Omental fat pad (tissue), 4 donors: ENCODE measurements around the gene PAK1. TPM values are rescaled to one million over a fixed set of nuclear protein-coding genes. Genes with fewer than 3 reads are reported as not detected.

Source experiments
- ATAC-seq: fragments of 150-250 bp; one replicate; pipeline ENCODE4 v1.9.1; 2016; ENCODE audit warnings: mild to moderate bottlenecking, moderate library complexity; ENCODE audit not compliant: low FRiP score
- DNase-seq: peaks from one replicate; pipeline ENCODE4 v3.0.0-alpha.2; 2019; ENCODE audit warnings: low spot score
- CTCF ChIP-seq, 3 donors: fragments of 450-650 bp; IDR thresholded peaks; one replicate each; pipeline ENCODE4 v1.5.1; 2016 to 2017; ENCODE audit warnings: antibody characterized with exemption in 3 of 3, mild to moderate bottlenecking in 3 of 3, moderate library complexity in 2 of 3
- total RNA-seq, 4 donors: library from RNA; depleted of rRNA; stranded (reverse); fragments of >200 nt; gene quantifications; one replicate each; pipeline ENCODE4 v1.1.0, GENCODE V29; 2016

The PAK1 gene
- total RNA-seq, 4 donors from 2014 or later, result 17.7 to 36.7 (median 22.3) TPM

DNA sequence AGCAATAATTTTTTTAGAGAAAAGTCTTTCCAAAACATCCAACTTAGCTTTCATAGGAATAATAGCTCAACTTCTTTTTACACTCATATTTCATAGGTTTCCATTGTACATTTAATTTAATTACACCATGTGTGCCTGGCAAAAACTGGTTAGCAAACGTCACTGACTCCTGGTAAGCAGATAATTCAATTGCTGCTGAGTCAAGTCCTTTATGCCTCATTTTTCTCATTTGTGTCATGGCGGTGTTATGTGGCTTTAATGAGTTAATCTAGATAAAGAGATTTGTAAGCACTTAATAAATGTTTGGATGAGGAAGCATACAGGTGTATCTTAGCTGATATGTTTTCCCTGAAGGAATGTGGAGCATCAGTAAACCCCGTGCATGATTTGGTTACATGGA is 41.2 kb upstream of the PAK1 start:
- ATAC-seq, result no peak
- TF ChIP-seq CTCF (IDR thresholded peaks at IDR 0.05), result no peak
- DNase-seq, result no peak

DNA sequence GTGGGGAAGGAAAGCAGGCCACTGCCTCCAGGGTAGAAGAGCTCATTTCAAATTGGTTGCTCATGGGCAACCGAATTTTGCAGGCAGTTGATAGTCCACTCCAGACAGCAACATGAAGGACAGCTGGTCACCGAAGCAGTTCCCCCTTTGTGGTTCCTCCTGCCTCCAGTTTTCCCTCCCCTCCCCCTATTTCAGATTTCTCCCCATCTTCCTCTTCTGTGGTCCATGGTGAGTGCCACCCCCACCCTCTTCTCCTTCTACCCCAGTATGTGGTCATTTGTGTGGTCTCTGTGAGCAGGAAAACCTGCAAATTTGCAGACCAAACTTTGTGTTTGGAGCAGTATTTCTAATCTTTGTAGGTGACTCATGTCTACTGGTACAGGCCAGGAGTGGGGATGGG is 38.2 kb upstream of the PAK1 start:
- TF ChIP-seq CTCF (IDR thresholded peaks at IDR 0.05), result no peak
- no peak for ATAC-seq
- no peak for DNase-seq

DNA sequence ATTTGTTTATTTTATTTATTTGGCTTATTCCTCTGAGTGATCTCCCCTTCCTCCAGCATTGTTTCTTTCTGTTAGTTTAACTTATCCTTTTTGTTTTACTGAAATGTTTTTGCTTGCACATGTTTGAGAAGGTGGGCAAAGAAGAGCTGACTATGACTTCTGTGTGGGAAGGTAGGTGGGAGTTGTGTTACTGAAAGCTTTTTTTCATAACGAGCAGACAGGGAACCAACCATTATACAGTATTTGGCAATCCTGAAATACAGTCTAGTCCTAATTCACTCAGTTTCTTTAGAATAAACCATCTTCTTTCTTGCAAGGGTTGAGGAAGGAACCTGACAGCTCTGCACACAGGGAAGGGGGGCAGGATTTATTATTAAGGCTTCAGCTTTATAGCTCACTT is 37.0 kb upstream of the PAK1 start:
- no peak for TF ChIP-seq CTCF (IDR thresholded peaks at IDR 0.05)
- ATAC-seq, result no peak

GRCh38 chr11:77510095-77510494 is 36.2 kb upstream of the PAK1 start:
- ATAC-seq, result no peak
- TF ChIP-seq CTCF (IDR thresholded peaks at IDR 0.05), result no peak
- no peak for DNase-seq

More for the DNA sequence above, 37.0 kb upstream of the PAK1 start:
- DNase-seq, result no peak

DNA sequence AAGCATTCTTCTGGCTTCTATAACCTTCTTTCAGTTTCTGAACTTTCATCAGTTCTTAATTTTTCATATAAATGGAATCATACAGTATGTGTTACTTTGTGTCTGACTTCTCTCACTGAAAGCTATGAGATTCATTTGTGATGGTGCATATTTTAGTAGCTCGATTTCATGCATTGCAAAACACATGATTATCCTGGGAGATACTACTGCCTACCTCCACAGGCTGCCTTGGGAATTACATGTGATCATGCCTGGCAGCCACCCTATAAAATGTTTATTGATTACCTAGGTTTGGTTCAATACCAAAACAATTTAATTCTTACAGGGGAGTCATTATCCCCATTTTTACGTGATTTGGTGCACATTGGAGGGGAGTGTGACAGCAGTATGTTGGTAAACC is 34.1 kb upstream of the PAK1 start:
- TF ChIP-seq CTCF (IDR thresholded peaks at IDR 0.05), result no peak
- DNase-seq (no peak), ATAC-seq (no peak)

- DNase-seq, result no peak
Observed at GRCh38 chr11:77506857-77507256, 33.0 kb upstream of the PAK1 start.

More at GRCh38 chr11:77506857-77507256, 33.0 kb upstream of the PAK1 start:
- TF ChIP-seq CTCF (IDR thresholded peaks at IDR 0.05), result no peak
- no peak for ATAC-seq
